HG03558 (cell line): ENCODE data around the gene SLC50A1.

Experiments
- ATAC-seq: cut with Tn5 transposase; IDR thresholded peaks from one replicate; pipeline ENCODE4 v1.9.1; 2021; ENCODE audit warnings: moderate number of reproducible peaks; ENCODE audit not compliant: unreplicated experiment; ENCODE audit errors: extremely low read depth

The SLC50A1 gene

GRCh38 chr1:155168456-155169210 lies 33.0 kb downstream of the SLC50A1 start:
- no peak for ATAC-seq

DNA sequence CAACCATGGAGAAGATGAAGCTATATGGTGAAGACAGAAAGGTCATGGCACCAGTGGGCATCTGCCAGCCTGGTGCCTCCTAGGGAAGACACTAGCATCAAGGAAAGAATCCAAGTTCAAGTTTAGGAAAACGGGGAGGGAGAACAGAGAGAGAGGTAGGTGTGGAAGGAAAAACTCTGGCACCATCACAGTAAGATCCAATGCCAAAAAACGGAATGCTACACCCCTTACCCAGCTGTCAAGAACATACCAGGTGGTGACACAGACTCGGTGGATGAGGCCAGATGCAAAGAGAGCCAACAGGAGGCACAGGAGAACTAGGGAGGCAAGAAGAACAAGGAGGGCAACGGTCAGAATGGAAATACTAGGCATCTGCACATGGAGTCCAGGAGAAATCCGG lies 33.9 kb downstream of the SLC50A1 start:
- no peak for ATAC-seq

- no peak for ATAC-seq
Observed at GRCh38 chr1:155170101-155170785, 34.6 kb downstream of the SLC50A1 start.

DNA sequence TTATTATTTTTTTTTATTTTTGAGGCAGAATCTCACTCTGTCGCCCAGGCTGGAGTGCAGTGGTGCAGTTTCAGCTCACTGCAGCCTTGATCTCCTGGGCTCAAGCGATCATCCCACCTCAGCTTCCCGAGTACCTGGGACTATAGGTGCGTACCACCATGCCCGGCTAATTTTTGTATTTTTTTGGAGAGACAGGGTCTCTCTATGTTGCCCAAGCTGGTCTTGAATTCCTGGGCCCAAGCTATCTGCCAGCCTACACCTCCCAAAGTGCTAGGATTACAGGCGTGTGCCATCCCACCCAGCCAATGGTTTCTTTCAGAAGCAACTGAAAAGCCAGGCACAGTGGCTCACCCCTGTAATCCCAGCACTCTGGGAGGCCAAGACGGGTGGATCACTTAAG lies 35.2 kb downstream of the SLC50A1 start:
- no peak for ATAC-seq

DNA sequence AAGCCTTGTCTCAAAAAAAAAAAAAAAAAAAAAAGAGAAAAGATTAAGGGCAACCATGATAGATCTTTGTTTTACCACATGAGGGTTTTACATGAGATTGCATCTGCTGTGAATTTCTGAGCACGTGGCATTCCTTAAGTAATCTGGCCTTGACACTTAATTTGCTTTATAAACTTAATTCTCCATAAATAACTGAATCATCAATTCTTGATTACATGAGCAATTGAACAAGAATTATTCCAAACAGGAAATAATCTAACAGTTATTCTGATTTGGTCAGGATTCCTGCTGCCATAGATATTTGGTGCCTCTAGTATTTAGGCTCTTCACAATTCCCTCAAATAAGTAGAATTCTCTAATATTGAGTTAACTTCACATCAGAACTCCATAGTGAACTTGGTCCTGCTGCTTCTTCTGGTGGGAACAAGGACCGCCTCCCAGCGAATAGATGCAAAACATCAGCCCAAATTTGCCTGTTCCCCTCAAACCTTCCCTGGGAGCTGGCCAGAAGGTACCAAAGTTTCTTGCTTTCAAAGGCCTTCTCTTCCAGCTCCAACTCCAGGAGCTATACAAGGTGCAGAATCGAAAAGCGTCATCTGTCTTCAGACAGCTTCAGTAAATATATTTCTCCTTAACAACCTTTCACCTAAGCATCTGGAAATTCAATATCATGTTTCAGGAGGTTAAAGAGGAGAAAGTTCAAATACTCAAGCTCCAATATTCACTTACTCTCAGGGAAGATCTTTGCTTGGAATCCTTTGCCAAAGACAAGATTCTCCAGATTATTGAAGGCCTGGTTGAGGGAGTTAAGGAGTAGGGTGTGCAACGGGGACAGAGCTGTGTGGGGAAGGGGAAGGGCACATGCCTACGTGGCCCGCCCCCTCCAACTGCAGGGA lies 36.4 kb downstream of the SLC50A1 start:
- no peak for ATAC-seq

- peak; percentile 42 for ATAC-seq
Observed at GRCh38 chr1:155172732-155173477, 37.3 kb downstream of the SLC50A1 start, which contains the start of gene KRTCAP2. KRTCAP2 (minus strand) TSS chr1:155173304; CDS start chr1:155173224, 80 bp downstream.

- ATAC-seq: no peak
Observed at GRCh38 chr1:155173478-155174323, 38.0 kb downstream of the SLC50A1 start, which contains the start of gene TRIM46. TRIM46 (plus strand) TSS chr1:155173849; CDS start chr1:155173967, 118 bp downstream.

DNA sequence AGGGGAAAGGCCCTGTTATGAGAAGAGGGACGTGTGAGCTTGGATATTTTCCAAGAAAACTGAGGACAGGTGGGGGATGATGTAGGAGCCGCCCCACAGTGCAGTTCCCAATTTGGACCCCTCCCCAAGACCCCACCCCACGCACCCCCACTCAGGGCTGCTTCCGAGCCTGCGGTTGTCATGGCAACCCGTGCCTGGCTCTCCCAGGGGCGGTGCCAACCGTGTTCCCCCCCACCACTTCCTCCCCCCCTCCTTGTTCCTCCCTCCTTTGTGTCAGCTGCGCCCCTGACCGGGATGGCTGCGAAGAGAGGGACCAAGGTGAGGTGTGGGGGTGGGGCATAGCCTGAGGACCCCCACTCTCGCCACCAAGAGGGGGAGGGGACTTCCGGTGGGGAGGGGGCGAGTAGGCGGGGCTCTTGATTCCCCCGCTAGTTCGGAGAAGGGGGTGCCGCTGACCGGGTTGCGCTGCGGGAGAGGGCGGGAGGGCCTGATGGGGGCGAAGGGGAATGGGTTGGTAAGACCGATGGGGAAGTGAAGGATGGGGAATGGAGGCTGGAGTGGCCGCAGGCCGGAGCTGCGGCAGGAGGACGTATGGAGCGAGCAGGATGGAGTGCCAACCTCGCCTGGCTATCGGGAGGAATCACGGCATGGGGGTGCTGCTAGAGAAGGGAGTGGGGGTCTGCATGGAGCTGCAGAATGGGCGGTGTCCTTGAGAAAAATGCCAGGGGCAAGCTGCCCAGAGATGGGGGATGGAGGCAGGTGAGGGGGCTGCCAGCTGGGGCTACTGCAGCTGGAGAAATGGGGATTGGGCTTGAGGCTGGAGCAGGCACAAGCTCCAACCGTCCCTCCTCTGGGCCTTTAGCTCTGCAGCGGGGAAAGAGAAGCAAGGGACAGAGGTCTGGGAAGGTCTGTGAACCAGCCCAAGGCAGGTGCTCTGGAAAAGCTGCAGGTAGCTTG lies 39.0 kb downstream of the SLC50A1 start:
- no peak for ATAC-seq

DNA sequence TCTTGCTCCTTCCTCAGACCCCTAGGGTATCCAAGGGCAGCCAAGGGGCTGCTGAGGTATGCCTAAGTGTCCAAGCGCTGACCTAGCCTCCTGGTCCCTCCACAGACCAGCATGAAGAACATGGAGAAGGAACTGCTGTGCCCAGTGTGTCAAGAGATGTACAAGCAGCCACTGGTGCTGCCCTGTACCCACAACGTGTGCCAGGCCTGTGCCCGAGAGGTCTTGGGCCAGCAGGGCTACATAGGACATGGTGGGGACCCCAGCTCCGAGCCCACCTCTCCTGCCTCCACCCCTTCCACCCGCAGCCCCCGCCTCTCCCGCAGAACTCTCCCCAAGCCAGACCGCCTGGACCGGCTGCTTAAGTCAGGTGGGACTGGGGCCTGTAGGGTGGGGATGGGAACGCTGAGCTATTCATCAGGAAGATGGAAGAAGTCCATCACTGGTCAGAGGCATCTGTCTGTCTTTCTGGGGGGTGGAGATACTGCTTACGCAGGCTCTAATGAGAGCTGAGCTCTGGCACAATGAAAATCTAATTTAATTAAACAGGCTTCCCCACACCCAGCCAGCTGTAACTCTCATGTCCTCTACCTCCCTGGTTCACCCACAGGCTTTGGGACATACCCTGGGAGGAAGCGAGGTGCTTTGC lies 39.8 kb downstream of the SLC50A1 start:
- no peak for ATAC-seq

DNA sequence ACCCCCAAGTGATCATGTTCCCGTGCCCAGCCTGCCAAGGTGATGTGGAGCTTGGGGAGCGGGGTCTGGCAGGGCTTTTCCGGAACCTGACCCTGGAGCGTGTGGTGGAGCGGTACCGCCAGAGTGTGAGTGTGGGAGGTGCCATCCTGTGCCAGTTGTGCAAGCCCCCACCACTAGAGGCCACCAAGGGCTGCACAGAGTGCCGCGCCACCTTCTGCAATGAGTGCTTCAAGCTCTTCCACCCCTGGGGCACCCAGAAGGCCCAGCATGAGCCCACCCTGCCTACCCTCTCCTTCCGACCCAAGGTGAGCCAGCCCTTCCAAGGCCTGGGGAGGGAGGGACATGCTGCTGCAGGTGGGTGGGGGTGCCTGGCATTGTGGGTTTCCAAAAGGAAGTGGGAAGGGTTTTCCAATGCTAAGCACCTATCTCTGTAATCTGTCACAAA lies 40.3 kb downstream of the SLC50A1 start:
- no peak for ATAC-seq

- ATAC-seq: no peak
Observed at GRCh38 chr1:155176544-155177071, 41.0 kb downstream of the SLC50A1 start.

DNA sequence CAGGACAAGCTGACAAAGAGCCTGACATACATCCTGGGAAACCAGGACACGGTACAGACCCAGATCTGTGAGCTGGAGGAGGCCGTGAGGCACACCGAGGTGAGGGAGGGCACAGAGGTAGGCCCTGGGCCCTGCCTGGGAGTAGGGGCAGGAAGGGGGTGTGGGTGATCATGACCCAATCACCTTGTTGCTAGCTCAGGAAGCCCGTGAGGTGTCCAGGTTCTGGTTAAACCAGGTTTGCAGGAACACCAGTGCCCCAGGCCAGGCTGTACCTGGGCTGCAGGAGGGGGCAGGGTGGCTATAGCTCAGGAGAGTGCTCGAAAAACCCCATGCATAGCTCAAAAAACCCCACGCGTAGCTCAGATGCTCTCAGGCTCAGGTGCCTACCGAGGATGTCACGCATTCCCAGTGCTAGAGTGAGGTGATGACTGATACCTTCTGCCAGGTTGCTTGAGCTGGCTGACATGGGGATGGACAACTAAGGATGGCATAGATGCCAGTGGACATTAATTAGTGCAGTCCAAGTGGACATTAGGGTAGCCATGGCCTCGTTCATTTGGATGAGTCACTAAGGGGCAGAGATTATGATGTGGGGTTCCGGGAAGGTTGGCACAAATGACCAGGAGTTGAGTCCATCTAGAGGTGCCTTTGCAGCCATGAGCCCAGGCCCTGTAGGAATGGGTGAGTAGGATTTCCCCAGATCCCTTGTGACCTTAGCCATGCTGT lies 41.7 kb downstream of the SLC50A1 start:
- ATAC-seq: no peak

DNA sequence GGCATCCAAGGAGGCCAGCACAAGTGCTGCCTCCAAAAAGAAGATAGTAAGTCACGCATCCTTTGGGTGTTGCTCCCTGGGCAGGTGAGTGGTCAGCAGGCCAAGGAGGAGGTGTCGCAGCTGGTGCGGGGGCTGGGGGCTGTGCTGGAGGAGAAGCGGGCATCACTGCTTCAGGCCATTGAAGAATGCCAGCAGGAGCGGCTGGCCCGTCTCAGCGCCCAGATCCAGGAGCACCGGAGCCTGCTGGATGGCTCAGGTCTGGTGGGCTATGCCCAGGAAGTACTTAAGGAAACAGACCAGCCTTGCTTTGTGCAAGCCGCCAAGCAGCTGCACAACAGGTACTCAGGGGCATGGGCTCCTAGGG lies 42.2 kb downstream of the SLC50A1 start:
- no peak for ATAC-seq

DNA sequence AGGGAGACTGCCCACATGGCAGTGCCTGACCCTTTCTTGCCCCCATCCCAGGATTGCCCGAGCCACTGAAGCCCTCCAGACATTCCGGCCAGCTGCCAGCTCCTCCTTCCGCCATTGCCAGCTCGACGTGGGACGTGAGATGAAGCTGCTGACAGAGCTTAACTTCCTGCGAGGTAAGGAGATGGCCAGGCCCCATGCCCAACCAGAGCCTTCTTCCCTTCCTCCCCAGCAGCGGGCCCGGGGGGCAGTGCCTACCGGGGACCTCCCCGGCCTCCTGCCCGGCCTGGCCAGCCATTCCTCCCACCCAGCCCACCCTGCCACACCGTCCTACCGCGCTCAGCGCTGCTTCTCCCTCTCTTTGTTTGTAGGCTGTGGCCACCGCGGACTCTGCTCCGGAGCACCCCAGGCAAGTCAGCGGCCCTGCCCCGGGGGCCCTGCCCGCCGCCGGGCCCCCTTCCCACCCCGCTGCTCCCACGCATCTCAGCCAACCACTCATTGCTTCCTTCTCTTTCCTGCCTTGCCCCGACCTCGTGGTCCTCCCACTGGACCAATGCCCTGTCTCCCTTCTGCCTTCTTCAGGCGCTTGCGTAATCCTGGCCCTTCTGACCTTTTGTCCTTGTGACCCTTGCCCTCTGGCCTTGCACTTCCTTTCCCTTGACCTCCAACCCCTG lies 42.9 kb downstream of the SLC50A1 start:
- no peak for ATAC-seq

GRCh38 chr1:155179112-155180031 lies 43.7 kb downstream of the SLC50A1 start:
- ATAC-seq: no peak
